NOMO-1 treated with dmso at 0.1 percent for 144 hours (cell line): ENCODE measurements around the gene MVP.
"Not testable (repeated sequence)": the region's sequence is repeated elsewhere in the genome, so short reads cannot be mapped to it uniquely, and the experiment has no call there.

Source experiments
- DNase-seq: peaks from one replicate; lab custom pipeline; 2025; ENCODE audit not compliant: unreplicated experiment; lab: John Stamatoyannopoulos, UW

The MVP gene

GRCh38 chr16:29820271-29820701 is at the start of gene MVP:
Gene MVP (plus strand): TSS chr16:29820462. CDS start chr16:29830550, 10,088 bp downstream.
- peak; percentile 70 for DNase-seq

DNA sequence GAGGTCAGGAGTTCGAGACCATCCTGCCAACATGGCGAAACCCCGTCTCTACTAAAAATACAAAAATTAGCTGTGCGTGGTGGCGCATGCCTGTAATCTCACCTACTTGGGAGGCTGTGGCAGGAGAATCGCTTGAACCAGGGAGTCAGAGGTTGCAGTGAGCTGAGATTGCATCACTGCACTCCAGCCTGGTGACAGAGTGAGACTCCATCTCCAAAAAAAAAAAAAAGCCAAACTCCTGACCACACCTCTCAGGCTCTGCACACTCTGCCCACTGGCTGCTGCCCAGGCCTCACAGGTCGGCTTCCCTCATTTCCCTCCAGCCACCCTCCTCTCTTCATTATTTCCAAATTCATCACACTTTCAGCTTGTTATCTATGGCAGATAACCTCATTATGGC is 47.9 kb upstream of the MVP start:
- DNase-seq, result not testable (repeated sequence)

GRCh38 chr16:29774730-29775129 is 45.5 kb upstream of the MVP start:
- DNase-seq, result no peak

DNA sequence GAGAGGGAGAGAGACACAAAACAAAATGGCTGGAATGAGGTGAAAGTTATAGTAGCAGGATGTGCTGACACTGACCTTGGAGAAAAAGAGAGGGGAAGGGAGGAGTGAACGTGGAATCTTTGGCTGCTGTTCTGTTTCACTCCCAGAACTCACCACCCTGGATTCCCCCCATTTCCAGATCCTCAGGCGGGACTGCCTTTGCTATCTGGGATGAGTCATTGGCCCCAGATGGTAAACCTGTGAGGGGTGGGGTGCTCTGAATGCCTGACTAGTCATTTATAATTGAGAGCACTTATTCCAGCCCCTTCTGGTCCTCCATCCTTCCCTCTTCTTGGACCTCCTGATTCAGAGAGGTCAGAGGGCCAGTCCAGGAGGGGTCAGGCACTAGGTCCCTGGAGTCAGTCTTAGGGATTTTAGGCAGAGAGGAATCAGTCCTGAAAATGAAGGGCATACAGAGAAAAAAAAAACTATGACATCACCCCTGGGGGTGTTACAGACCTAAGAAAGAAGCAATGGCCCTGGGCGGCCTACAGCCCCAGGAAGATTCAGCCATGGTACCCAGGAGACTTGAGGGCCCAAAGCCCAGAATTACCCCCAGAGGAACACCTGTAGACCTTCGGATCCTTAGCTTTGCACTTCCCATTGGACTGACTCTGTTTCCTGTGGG is 44.4 kb upstream of the MVP start:
- no peak for DNase-seq

DNA sequence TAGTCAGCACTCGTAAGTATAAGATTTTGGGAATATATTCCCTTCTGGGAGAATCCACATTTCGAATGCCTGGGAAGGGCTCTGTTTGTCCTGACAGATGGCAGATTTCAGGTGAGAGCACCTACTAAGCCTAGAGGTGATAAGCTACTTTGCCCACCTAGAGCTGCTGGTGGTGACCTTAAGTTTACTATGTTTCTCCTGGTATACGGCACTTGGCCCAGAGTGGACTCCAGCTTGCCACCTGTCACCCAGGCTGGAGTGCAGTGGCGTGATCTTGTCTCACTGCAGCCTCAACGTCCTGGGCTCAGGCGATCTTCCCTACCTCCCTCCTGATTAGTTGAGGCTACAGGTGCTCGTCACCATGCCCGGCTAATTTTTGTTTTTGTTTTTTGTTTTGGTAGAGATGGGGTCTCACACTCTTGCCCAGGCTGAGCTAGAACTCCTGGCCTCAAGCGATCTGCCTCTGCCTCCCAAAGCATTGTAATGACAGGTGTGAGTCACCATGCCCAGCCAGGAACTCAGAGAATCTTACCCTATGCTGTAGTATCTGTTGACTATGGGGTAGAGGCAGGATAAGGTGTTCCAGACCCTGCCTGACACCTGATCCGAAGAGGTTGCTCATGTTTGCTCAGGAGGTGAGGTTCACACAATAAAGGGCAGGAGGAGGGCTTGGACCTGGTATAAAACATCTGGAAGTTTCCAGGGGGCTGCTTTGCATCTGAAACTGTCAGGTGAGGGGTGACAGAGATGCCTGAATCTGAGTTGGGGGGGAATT is 42.5 kb upstream of the MVP start, which contains the start of gene ZG16:
Gene ZG16, plus strand, starts transcription at position 681 of the 775 bp plus-strand sequence. CDS start 1,011 bp downstream, outside the sequence.
- DNase-seq, result no peak

- DNase-seq, result no peak
Observed at GRCh38 chr16:29779474-29779873, 40.8 kb upstream of the MVP start.

- not testable (repeated sequence) for DNase-seq
Observed at GRCh38 chr16:29783094-29783953, 36.9 kb upstream of the MVP start.

DNA sequence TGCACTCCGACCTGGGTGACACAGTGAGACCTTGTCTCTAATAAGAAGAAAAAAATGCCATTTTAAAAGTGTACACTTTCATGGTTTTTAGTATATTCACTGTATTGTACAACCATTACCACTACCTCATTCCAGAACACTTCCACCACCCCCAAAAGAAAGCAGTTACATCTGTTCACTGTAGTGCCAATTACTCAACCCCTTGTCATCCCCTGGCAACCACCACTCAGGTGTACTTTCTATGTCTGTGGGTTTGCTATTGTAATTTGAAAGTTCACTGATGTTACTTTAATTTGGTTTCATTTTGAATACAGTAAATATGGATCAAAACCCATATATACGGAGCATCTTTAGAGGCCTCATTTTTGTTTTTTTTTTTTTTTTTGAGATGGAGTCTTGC is 36.1 kb upstream of the MVP start:
- no peak for DNase-seq

GRCh38 chr16:29784901-29785500 is 35.3 kb upstream of the MVP start:
- no peak for DNase-seq

- not testable (repeated sequence) for DNase-seq
Observed at GRCh38 chr16:29787155-29787554, 33.1 kb upstream of the MVP start.

DNA sequence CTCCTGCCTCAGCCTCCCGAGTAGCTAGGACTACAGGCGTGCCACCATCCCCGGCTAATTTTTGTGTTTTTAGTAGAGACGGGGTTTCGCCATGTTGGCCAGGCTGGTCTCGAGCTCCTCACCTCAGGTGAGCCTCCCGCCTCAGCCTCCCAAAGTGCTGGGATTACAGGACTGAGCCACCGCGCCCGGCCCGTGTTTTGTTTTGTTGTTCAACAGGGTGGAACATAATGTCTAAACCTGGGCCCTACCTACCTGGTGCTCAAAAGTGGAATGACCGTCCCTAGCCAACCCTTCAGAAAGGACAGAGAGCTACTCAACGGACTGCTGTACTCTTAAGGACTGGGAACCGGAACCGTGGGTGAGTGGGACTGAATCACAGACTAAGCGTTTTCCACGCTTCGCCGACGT is 30.5 kb upstream of the MVP start:
- no peak for DNase-seq

DNA sequence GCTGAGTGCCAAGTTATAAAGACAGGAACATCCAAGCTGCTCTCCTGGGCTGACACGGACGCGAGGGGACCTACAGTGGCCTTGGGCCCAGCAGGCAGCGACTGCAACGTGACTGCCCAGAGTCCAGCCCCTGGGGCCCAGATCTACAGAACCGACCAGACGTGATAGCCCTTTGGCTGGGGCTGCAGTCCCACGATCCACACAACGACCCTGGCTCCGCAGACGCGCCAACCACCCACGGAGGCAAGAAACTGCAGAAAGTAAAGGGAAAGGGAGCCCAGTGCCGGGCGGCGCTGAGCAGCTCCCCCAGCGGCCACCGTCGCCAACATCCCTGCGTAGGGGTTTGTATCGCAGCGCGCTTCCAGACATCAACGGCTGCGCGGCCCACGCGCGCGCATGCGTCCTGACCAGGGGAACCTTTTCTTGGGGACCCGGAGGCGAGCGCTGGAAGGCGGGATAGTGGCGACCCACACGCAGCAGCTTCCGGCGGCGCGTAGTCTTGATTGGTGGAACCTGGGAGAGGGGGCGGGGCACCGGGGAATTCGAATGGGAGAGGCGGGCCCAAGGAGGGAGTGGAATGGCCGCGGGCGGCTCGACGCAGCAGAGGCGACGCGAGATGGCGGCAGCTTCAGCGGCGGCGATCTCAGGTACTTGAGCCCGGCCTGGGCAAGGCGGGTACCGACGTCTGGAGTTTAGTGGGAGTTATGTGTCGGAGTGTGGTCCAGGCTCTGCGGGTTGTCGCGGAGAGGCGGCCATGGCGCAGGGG is 29.9 kb upstream of the MVP start, which contains the start of gene KIF22:
Gene KIF22, plus strand, starts transcription at position 569 of the 766 bp plus-strand sequence. Its CDS starts 9 bp downstream, at position 578.
- peak; percentile 96 for DNase-seq

GRCh38 chr16:29790949-29791844 is 29.1 kb upstream of the MVP start:
- no peak for DNase-seq

DNA sequence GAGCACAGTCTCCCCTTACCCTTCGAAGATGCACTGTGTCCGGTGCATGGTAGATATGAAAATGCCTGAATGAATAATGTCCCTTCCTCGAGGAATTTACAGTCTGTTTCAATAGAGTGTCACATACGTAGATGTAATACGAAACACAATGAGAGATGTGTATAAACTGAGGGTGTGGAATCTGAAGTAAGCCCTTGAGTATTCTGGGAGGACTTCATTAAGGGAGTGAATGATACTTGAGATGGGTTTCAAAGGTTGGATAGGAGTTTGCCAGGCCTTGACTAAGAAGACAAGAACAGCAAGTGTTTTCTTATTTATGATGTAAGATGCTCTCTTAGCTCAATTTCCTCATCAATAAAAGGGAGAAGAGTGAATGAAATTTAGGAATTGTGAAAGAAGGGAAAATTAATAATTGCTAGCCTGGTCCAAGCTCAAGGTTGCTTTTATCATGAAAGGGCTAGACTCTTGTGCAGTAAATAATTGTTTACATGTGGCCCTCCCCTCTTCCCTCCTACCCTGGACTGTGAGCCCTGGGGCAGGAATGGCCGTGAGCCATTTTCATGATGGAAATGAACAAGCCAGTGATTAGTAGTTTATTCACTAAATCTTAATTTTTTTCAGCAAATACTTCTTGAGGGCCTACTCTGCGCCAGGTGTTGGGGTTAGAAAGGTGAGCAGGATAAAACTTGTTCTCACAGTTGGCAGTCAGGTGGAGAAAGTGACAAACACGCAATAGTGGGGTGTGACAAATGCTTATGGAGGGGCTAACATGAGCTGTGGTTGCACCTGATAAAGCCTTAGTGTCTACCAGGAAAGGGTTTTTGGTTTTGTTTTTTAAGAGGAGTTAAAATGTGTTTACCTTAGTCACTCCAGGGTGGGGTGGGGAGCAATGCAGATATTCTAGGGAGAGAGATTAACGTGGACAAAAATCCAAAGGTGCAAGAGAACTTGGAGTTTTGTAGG is 28.1 kb upstream of the MVP start:
- DNase-seq, result no peak

GRCh38 chr16:29793153-29793552 is 27.1 kb upstream of the MVP start:
- DNase-seq, result not testable (repeated sequence)

- DNase-seq, result no peak
Observed at GRCh38 chr16:29794231-29794710, 26.0 kb upstream of the MVP start.

DNA sequence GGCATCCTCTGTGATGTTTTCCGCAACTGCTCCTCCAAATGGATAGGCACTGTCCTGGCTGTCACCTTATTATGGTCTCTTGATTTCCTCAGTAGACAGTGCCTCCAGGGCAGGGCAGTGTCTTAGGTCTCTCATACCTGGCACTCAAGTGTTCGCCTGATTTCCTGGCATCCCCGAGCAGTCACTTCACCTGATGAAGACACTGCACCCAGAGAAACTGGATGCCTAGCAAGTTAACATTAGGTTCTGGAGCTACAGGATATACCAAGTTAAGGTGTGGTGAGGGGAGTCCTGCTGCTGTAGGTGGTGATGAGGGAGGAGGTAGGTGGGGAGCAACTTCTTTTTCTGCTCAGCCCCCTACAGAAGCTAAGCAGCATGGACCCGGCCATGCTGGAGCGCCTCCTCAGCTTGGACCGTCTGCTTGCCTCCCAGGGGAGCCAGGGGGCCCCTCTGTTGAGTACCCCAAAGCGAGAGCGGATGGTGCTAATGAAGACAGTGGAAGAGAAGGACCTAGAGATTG is 17.8 kb upstream of the MVP start:
- DNase-seq, result no peak

DNA sequence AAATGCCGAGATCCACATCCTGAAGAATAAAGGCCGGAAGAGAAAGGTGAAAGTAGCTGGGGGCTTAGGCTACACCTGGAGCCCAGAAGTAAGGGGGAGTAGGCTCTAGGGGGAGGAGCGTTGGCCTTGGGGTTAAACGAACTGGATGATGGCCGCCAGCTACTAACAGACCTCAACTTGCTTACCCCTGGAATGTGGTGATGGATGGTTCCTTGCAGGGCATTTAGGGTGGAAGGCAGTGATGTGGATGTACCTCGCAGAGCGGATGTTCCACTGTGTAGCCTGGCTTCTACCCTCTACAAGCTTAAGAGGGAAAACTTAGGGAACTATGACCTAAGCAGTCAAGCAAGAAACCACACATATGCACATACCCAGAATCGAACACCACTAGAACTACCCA is 16.2 kb upstream of the MVP start:
- no peak for DNase-seq
